HepG2 (cell line): Measurements from ENCODE around the gene ZNF860. TPM values are rescaled to one million over a fixed set of nuclear protein-coding genes. Genes with fewer than 3 reads are reported as not detected.

Experiments used
- BCL6 ChIP-seq: IDR thresholded peaks from 2 replicates; pipeline ENCODE4 v1.6.1; 2016; ENCODE audit warnings: missing genetic modification reagents, missing compliant biosample characterization
- CBX1 ChIP-seq: IDR thresholded peaks from one replicate; pipeline ENCODE4 v1.6.1; 2016; ENCODE audit warnings: antibody characterized with exemption, low read depth
- CCDC6 ChIP-seq: sonication (generic); formaldehyde crosslinking; IDR thresholded peaks from 2 replicates; pipeline ENCODE4 v1.8.1; 2022; ENCODE audit warnings: mild to moderate bottlenecking, missing genetic modification reagents, moderate library complexity
- ELF1 ChIP-seq: sonication (generic); formaldehyde crosslinking; IDR thresholded peaks from 2 replicates; pipeline ENCODE4 v1.4.0; 2020; ENCODE audit warnings: missing genetic modification reagents
- GTF2F1 ChIP-seq: fragments of 150-350 bp; IDR thresholded peaks from 2 replicates; pipeline ENCODE4 v1.6.1; 2014; ENCODE audit warnings: low read length
- ISX ChIP-seq: sonication (generic); formaldehyde crosslinking; conservative IDR thresholded peaks from 2 replicates; pipeline ENCODE4 v1.5.0; 2020; ENCODE audit warnings: missing genetic modification reagents
- KLF6 ChIP-seq: IDR thresholded peaks from 2 replicates; pipeline ENCODE4 v1.8.0; 2016; ENCODE audit warnings: missing biosample characterization, missing genetic modification reagents
- MIXL1 ChIP-seq: IDR thresholded peaks from 2 replicates; pipeline ENCODE4 v1.6.1; 2016
- NFE2 ChIP-seq: sonication (generic); formaldehyde crosslinking; IDR thresholded peaks from 2 replicates; pipeline ENCODE4 v1.4.0; 2020; ENCODE audit warnings: missing genetic modification reagents
- NR2F1 ChIP-seq, 2 experiments: fragments of 450-650 bp in 1 of 2; formaldehyde crosslinking in 1 of 2; IDR thresholded peaks; 2 replicates each; pipeline versions ENCODE4 v1.5.0 to v1.6.1; 2016 to 2020; ENCODE audit warnings: mild to moderate bottlenecking in 1 of 2, missing compliant biosample characterization in 1 of 2, missing genetic modification reagents in 1 of 2, moderate library complexity in 1 of 2
- PHF21A ChIP-seq: sonication (generic); formaldehyde crosslinking; IDR thresholded peaks from 2 replicates; pipeline ENCODE4 v1.5.0; 2020; ENCODE audit warnings: mild to moderate bottlenecking, missing genetic modification reagents
- RFXAP ChIP-seq: sonication (generic); formaldehyde crosslinking; IDR thresholded peaks from 2 replicates; pipeline ENCODE4 v1.4.0; 2020; ENCODE audit warnings: missing genetic modification reagents, borderline replicate concordance
- SAP130 ChIP-seq: IDR thresholded peaks from 2 replicates; pipeline ENCODE4 v1.6.1; 2016; ENCODE audit warnings: low read depth
- SCMH1 ChIP-seq: sonication (generic); formaldehyde crosslinking; IDR thresholded peaks from 2 replicates; pipeline ENCODE4 v1.9.0; 2021; ENCODE audit warnings: missing genetic modification reagents, mild to moderate bottlenecking, borderline replicate concordance
- TEAD2 ChIP-seq: sonication (generic); formaldehyde crosslinking; IDR thresholded peaks from 2 replicates; pipeline ENCODE4 v1.9.0; 2021; ENCODE audit warnings: missing genetic modification reagents
- TOPORS ChIP-seq: sonication (generic); formaldehyde crosslinking; IDR thresholded peaks from 2 replicates; pipeline ENCODE4 v1.8.0; 2023; ENCODE audit warnings: mild to moderate bottlenecking, missing genetic modification reagents
- ZFP90 ChIP-seq: sonication (generic); formaldehyde crosslinking; IDR thresholded peaks from 2 replicates; pipeline ENCODE4 v1.8.0; 2022; ENCODE audit warnings: missing genetic modification reagents, mild to moderate bottlenecking, inconsistent platforms, borderline replicate concordance
- ZNF12 ChIP-seq: sonication (generic); formaldehyde crosslinking; IDR thresholded peaks from 2 replicates; pipeline ENCODE4 v1.5.0; 2020; ENCODE audit warnings: missing genetic modification reagents
- ZNF44 ChIP-seq: sonication (generic); formaldehyde crosslinking; IDR thresholded peaks from 2 replicates; pipeline ENCODE4 v1.5.1; 2020; ENCODE audit warnings: mild to moderate bottlenecking, missing genetic modification reagents
- ZNF570 ChIP-seq: sonication (generic); formaldehyde crosslinking; IDR thresholded peaks from 2 replicates; pipeline ENCODE4 v1.4.0; 2020; ENCODE audit warnings: mild to moderate bottlenecking, missing genetic modification reagents, borderline replicate concordance
- ZNF672 ChIP-seq: sonication (generic); formaldehyde crosslinking; IDR thresholded peaks from 2 replicates; pipeline ENCODE4 v1.8.1; 2022; ENCODE audit warnings: missing genetic modification reagents
- ZNF766 ChIP-seq: sonication (generic); formaldehyde crosslinking; IDR thresholded peaks from 2 replicates; pipeline ENCODE4 v1.5.0; 2020; ENCODE audit warnings: missing genetic modification reagents, borderline replicate concordance
- polyA plus RNA-seq, 8 experiments: library from polyadenylated mRNA; depleted of rRNA in 3 of 8; stranded (reverse) in 7 of 8; unstranded in 1 of 8; fragments of >200 nt; fragmentation: Illumina TruSeq in 4 of 8; extraction: Trizol in 4 of 8; gene quantifications; 2 replicates each; pipeline versions ENCODE4 v1.2.1 to v1.2.3, GENCODE V29; 2011 to 2016; ENCODE audit warnings: low read depth in 4 of 8, missing spikeins in 1 of 8, mixed read lengths in 1 of 8; ENCODE audit not compliant: insufficient read depth in 1 of 8
- total RNA-seq, 5 experiments: library from RNA; depleted of rRNA; stranded (reverse); fragments of >200 nt; fragmentation: Illumina TruSeq; extraction: Trizol; gene quantifications; 2 replicates each; pipeline ENCODE4 v1.2.3, GENCODE V29; 2016; ENCODE audit warnings: low read depth in 1 of 5
- TF ChIP-seq, protein P1 (sequence below): sonication (generic); formaldehyde crosslinking; IDR thresholded peaks from 2 replicates; pipeline ENCODE4 v1.9.0; 2021; ENCODE audit warnings: missing genetic modification reagents, borderline replicate concordance
- TF ChIP-seq, protein P2 (sequence below): sonication (generic); formaldehyde crosslinking; IDR thresholded peaks from 2 replicates; pipeline ENCODE4 v1.4.0; 2020; ENCODE audit warnings: mild to moderate bottlenecking, missing genetic modification reagents, borderline replicate concordance
- TF ChIP-seq, protein P3 (sequence below): conservative IDR thresholded peaks from 2 replicates; pipeline ENCODE4 v1.6.1; 2018; ENCODE audit warnings: missing genetic modification reagents

Gene ZNF860
- total and polyA plus RNA-seq, 2 of the 13 experiments (the other 11 are each of a cell fraction or from before 2014, with no cell fraction given) = 0.55 to 0.73 TPM

DNA sequence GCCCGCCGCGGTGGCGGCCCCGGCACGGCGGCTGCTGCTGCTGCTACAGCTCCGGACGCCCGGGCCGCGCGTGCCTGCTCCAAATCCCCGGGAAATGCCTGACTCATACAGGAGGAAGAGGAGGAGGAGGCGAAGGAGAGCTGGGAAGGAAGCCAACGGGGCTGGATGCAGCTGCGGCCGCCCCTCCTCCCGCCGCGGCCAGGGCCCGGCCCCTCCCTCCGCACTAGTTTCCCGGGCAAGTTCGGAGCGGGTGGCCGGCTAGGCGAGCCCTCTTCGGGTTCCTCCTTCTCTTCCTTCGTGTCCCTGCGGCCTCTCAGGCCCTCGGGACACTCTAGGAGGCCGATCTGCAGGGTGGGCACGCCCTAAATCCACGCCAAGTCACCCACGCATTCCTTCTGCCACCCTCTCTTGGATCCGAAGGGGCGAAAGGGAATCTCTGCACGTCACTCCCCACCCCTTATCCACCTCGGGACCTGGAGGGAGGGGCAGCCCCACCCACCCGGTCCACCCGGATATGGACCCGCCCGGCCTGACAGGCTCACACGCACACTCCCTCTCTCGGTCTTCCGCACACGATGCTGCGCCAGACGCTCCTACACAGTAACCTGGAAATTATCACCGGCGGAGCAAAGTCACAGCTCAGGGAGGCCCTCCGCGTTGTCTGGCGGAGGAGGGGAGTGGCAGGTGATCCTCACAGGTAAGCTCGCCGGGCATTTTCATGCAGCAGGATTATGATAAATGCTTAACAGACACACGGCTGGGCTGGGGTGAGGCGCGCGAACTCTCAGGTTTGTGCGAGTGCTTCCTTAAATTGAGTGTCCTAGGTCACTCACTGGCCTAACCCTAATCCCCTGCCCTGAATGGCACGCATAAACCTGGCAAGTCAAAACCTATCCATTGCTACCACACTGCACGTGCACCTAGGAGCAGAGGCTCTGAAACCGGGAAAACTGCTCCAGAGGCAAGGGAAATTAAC lies at the start of gene ZNF860, which contains the start of gene OSBPL10 (continued):
- TF ChIP-seq, protein P1, sequence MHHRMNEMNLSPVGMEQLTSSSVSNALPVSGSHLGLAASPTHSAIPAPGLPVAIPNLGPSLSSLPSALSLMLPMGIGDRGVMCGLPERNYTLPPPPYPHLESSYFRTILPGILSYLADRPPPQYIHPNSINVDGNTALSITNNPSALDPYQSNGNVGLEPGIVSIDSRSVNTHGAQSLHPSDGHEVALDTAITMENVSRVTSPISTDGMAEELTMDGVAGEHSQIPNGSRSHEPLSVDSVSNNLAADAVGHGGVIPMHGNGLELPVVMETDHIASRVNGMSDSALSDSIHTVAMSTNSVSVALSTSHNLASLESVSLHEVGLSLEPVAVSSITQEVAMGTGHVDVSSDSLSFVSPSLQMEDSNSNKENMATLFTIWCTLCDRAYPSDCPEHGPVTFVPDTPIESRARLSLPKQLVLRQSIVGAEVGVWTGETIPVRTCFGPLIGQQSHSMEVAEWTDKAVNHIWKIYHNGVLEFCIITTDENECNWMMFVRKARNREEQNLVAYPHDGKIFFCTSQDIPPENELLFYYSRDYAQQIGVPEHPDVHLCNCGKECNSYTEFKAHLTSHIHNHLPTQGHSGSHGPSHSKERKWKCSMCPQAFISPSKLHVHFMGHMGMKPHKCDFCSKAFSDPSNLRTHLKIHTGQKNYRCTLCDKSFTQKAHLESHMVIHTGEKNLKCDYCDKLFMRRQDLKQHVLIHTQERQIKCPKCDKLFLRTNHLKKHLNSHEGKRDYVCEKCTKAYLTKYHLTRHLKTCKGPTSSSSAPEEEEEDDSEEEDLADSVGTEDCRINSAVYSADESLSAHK = no peak
- TF ChIP-seq, protein P2, sequence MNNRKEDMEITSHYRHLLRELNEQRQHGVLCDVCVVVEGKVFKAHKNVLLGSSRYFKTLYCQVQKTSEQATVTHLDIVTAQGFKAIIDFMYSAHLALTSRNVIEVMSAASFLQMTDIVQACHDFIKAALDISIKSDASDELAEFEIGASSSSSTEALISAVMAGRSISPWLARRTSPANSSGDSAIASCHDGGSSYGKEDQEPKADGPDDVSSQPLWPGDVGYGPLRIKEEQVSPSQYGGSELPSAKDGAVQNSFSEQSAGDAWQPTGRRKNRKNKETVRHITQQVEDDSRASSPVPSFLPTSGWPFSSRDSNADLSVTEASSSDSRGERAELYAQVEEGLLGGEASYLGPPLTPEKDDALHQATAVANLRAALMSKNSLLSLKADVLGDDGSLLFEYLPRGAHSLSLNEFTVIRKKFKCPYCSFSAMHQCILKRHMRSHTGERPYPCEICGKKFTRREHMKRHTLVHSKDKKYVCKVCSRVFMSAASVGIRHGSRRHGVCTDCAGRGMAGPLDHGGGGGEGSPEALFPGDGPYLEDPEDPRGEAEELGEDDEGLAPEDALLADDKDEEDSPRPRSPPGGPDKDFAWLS (CRISPR knock-in tag) = no peak
- TF ChIP-seq GTF2F1 = no peak
- no peak for TF ChIP-seq NR2F1 (CRISPR knock-in tag; IDR thresholded peaks at IDR 0.05)
- TF ChIP-seq CBX1 = no peak
- no peak for TF ChIP-seq NFE2 (CRISPR knock-in tag)
- no peak for TF ChIP-seq ISX (CRISPR knock-in tag)
- no peak; the same call in 1 of the 2 replicates for TF ChIP-seq CCDC6 (CRISPR knock-in tag)
- TF ChIP-seq, protein P3, sequence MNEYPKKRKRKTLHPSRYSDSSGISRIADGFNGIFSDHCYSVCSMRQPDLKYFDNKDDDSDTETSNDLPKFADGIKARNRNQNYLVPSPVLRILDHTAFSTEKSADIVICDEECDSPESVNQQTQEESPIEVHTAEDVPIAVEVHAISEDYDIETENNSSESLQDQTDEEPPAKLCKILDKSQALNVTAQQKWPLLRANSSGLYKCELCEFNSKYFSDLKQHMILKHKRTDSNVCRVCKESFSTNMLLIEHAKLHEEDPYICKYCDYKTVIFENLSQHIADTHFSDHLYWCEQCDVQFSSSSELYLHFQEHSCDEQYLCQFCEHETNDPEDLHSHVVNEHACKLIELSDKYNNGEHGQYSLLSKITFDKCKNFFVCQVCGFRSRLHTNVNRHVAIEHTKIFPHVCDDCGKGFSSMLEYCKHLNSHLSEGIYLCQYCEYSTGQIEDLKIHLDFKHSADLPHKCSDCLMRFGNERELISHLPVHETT = no peak
- peak; percentile 93 for TF ChIP-seq PHF21A (CRISPR knock-in tag)
- TF ChIP-seq ZNF570 (CRISPR knock-in tag) = no peak
- no peak for TF ChIP-seq SCMH1 (CRISPR knock-in tag)
- no peak for TF ChIP-seq KLF6 (CRISPR knock-in tag)
- TF ChIP-seq ZNF12 (CRISPR knock-in tag) = no peak
- TF ChIP-seq BCL6 (CRISPR knock-in tag) = no peak; the same call in 1 of the 2 replicates
- TF ChIP-seq ZNF672 (CRISPR knock-in tag) = no peak
- no peak for TF ChIP-seq ZFP90 (CRISPR knock-in tag)
- no peak for TF ChIP-seq ZNF44 (CRISPR knock-in tag)
- TF ChIP-seq ZNF766 (CRISPR knock-in tag) = no peak
- TF ChIP-seq RFXAP (CRISPR knock-in tag) = 0 out of 2 replicates have a peak, but pooled peaks have one; percentile 16
- no peak for TF ChIP-seq TEAD2 (CRISPR knock-in tag)
- no peak for TF ChIP-seq TOPORS
- no peak for TF ChIP-seq ELF1 (CRISPR knock-in tag)
- no peak for TF ChIP-seq MIXL1 (CRISPR knock-in tag)
- TF ChIP-seq SAP130 = peak; percentile 63
